Activated naive CD8-positive, alpha-beta T cell treated with anti-CD3 and anti-CD28 coated beads, Interleukin-2, amount 50 U/mL, for 24 hours (primary cell): Measurements from ENCODE around the gene COLEC12.

Experiments
- ATAC-seq: fragments of 150-1000 bp; cut with Tn5 transposase; one replicate; pipeline ENCODE4 v1.10.0; 2021
- DNase-seq: peaks from one replicate; pipeline ENCODE4 v3.0.0; 2021
- H3K27ac Mint-ChIP-seq: one replicate; pipeline ENCODE4 v1.8.0; 2021; ENCODE audit warnings: mild to moderate bottlenecking, mixed read lengths
- H3K27me3 Mint-ChIP-seq: one replicate; pipeline ENCODE4 v1.8.0; 2021; ENCODE audit warnings: mixed read lengths
- H3K36me3 Mint-ChIP-seq: one replicate; pipeline ENCODE4 v1.8.0; 2021; ENCODE audit warnings: low read depth, mixed read lengths
- H3K4me1 Mint-ChIP-seq: one replicate; pipeline ENCODE4 v1.8.0; 2021; ENCODE audit warnings: mixed read lengths
- H3K4me3 Mint-ChIP-seq: one replicate; pipeline ENCODE4 v1.8.0; 2021; ENCODE audit warnings: mild to moderate bottlenecking, moderate library complexity, mixed read lengths
- H3K9me3 Mint-ChIP-seq: one replicate; pipeline ENCODE4 v1.8.0; 2021; ENCODE audit warnings: mixed read lengths

The COLEC12 gene

DNA sequence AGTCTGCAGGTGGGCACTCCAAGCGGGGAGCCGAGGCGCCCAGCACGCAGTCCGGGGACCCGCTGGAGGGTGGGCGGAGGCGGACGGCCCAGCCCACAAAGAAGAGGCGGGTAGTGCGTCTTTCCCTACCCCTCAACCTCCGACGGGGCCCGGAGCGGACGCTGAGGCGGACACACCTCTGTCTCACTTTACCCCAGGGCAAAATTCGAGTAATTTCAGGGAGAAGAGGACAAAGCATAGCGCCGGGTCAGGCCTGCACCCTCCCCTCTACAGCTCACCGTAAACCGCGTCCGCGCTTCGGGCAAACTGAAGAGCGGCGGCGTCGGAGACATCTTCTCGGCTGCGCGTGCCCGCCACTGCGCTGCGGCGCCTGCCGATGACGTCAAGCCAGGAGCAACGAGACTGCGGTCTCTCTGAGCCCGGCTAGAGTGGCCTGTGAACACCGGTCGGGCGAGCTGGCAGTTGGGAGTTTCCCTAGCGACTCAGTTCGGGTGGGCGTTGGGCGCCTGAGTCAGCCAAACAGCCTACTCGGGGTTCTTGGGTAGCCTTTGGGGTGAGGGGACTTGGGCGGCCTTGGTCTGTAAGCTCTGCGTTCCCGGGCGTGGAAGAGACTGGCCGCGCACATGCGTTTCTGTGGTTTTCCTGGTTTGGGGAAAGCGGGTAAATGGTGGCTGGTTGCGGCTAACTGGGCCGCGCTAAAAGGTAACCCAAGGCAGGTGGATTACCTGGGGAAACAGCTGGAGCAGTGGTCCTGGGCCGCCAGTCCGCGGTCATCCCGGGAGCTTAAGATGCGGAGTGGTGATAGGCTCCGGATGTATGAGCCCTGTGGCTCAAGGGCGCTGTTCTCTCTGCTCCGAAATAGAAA is 232.6 kb downstream of the COLEC12 start, which contains the start of gene THOC1:
Gene THOC1 (minus strand): TSS at position 360 of the 865 bp plus-strand sequence. CDS start 28 bp downstream, at position 332.
- Mint-ChIP-seq H3K4me1 (peaks cover 37% of the 10 kb centered on the region), H3K27ac (peak within 1 kb of the TSS; percentile 100), H3K9me3 (no peaks in the 10 kb centered on the region), H3K4me3 (peak within 1 kb of the TSS; percentile 98), H3K27me3 (peaks cover 1% of the 10 kb centered on the region), H3K36me3 (peaks cover 19% of the 10 kb centered on the region)
- peak; percentile 97 for DNase-seq
- ATAC-seq, result peak; percentile 96

GRCh38 chr18:267380-267687 is 233.2 kb downstream of the COLEC12 start:
- Mint-ChIP-seq H3K27ac (peak overlapping the region; percentile 100), H3K4me1 (peaks cover 37% of the 10 kb centered on the region), H3K36me3 (peaks cover 19% of the 10 kb centered on the region), H3K9me3 (no peaks in the 10 kb centered on the region), H3K4me3 (peak overlapping the region; percentile 98), H3K27me3 (peaks cover 1% of the 10 kb centered on the region)
- ATAC-seq (no peak), DNase-seq (no peak)
